SU-DHL-6 (cell line): ENCODE results near the gene CACNA1C.

Source experiments
- EZH2phosphoT487 ChIP-seq: fragments of 200-600 bp; sonication (generic), shearing (Covaris generic); conservative IDR thresholded peaks from 2 replicates; pipeline ENCODE4 v1.6.1; 2018; ENCODE audit warnings: mild to moderate bottlenecking, antibody characterized with exemption, low read length, moderate library complexity, mixed read lengths
- TF ChIP-seq, protein P1 (sequence below): fragments of 200-600 bp; sonication (generic); IDR thresholded peaks from one replicate; pipeline ENCODE4 v1.5.1; 2017; ENCODE audit warnings: antibody characterized with exemption, mild to moderate bottlenecking, low read length, moderate library complexity; ENCODE audit not compliant: insufficient read depth, poor library complexity, severe bottlenecking

DNA sequence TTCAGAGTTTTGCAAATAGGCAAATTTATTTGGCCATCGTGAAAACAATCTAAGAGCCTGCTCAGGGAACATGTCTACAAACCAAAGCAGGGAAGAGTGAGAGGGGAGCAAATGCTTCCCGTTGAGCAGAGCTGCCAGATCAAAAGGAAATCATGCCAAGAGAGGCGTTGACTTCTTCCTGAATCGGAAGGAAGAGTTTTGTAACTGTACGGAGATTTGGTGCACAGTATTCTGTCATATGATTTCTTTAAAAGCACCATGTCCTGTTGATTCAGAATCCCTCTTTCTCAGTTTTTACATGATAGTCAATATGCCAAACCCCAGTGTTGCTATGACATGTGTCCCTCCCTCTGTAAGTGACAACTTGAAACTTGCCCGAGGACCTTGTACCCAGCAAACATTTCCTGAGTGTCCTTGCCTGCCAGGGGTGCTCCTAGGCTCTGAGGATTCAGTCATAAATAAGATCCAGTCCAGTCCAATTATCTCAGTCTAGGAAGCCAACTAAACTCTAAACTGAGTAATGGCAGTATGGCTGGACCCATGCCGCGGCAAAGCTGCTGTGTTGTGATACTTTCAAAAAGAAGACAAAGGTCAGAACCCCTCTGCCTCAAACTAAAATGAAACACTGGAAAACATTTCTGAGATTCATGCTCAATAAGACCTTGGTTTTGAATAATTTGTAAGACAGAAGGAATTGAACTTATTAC, 441.9 kb downstream of the CACNA1C start:
- TF ChIP-seq, protein P1, sequence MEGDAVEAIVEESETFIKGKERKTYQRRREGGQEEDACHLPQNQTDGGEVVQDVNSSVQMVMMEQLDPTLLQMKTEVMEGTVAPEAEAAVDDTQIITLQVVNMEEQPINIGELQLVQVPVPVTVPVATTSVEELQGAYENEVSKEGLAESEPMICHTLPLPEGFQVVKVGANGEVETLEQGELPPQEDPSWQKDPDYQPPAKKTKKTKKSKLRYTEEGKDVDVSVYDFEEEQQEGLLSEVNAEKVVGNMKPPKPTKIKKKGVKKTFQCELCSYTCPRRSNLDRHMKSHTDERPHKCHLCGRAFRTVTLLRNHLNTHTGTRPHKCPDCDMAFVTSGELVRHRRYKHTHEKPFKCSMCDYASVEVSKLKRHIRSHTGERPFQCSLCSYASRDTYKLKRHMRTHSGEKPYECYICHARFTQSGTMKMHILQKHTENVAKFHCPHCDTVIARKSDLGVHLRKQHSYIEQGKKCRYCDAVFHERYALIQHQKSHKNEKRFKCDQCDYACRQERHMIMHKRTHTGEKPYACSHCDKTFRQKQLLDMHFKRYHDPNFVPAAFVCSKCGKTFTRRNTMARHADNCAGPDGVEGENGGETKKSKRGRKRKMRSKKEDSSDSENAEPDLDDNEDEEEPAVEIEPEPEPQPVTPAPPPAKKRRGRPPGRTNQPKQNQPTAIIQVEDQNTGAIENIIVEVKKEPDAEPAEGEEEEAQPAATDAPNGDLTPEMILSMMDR, result no peak
- no peak for TF ChIP-seq EZH2phosphoT487
